Activated gamma-delta T cell treated with Interleukin-2 at 50 U/mL for 16 hours (primary cell): ENCODE results near the gene PRKCH.

Experiments
- DNase-seq: peaks from one replicate; pipeline ENCODE4 v3.0.0-alpha.2; 2020

Gene PRKCH

GRCh38 chr14:61536661-61537562 lies 215.5 kb downstream of the PRKCH start:
- no peak for DNase-seq

DNA sequence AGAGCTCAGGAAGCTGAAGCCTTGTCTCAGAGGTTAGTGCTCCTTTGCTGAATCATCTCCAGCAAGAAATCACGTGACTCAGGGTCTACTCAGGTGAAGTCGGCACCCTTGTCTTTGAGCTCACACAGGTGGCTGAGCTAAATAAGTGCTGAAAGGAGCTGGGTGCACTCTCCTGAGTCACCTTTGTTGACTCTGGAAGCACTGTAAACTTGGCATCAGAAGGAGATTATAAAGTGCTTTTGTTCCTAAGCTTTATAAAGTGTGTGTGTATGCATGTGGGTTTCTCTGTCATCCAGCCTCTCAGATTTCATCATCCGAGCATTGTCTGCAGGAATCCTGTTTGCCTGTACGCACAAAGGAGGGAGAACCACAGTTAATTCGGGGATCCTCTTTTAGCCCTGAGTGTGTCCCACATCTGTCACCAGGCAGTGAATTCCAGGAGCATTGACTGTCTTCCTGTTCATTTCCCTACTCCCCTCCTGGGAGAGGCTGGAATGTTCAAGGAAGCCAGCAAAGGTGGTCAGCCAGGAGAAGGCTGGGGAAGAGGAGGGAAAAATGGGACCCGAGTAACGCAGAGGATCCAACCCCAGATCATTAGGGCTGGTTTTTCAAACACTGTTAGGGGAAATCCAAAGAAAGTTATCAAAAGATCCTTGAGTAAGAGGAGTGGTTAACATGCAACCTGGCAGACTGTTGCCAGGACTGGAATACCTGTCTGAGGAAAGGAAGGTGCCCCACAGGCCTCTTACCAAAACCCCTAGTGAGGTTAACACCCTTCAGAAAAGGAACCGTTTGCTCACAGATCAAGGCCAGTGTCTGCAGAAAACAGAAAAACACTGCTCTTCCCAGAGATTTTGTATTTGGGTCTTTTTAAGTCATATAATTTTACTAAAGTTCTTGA lies 216.4 kb downstream of the PRKCH start:
- DNase-seq = no peak

DNA sequence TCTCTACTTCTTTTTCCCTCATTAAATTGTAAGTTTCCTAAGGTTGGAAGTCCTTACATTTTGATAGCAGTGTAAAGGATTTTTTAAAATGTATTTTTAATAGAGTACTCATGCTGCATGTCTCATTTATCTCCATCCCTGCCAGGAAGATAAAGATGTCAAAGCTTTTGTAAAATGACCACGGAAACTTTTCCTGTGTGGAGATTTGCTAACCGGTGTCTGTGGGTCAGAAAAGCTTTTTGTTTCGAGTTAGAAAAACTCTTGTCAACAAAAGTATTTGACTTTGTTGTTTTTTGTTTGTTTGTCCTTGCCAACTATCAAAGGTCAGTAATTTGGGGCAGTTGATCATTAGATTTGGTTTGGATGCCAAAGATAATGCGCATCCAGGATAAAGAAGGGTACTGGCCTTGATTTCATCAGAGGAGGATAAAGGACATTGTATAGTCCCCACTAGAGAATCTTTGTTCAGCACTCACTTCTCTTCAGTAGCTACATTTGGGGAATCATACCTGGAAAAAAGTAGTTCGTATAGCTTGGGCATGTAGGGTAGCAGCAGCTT lies 217.2 kb downstream of the PRKCH start:
- DNase-seq = no peak

DNA sequence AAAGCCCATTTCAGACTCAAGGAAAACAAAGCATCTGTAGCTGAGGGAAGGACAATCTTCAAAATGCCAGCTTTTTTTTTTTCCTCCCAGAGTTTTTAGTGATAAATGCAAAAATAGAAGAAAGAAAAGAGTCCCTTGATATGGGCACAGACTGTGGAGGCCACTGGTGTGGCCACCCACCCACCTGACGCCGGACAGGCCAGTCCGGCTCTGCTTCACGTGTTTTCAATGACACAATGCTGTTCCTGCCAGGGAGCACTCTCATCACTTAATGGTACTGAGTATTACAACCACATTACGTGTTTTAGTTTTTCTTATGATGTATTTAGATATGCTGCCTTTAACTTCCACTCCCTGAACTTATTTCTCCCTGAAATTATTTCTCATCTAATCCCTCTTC lies 218.3 kb downstream of the PRKCH start:
- DNase-seq = no peak

GRCh38 chr14:61540931-61541330 lies 219.6 kb downstream of the PRKCH start:
- no peak for DNase-seq

DNA sequence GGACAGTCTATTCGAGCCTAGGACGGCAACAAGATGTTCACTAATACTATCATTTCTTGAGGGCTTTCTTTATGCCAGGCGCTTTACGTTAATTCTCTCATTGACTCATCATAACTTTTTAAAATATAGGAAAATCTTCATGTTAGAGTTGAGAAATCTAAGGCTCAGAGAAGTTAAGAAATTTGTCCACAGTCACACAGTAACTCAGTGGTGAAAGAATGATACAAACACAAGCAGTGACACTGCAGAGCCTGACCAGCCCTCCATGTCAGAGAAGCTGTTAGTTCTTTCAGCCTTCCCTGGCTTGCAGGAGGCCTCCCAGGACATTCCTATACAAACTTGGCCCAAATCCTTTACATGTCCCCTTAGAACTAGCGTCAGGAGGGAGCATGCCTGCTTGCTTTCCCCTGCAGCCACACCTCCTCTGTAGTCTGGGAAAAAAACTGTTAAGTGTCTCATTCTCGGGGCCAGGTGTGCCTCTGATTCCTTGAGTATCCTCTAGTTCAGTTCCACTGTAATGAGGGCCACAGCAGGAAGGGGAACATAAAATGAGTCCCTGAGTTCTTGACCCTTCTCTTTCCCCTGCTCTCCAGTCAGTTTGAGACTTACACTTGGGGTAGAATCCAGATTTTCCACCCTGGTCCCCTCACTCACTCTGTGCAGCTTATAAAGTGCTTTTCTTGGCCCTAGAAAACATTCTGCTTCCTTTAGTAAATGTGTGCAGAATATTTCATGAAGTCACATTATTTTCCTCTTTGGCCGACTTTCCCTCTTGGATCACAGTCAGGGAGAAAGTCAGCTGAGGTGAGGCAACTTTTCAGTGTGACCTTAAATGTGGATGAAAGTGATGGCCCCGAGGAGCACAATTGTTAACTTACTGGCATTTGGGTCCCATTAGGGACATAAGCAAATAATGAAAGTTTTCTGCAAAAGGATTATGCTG lies 221.7 kb downstream of the PRKCH start:
- DNase-seq = no peak

DNA sequence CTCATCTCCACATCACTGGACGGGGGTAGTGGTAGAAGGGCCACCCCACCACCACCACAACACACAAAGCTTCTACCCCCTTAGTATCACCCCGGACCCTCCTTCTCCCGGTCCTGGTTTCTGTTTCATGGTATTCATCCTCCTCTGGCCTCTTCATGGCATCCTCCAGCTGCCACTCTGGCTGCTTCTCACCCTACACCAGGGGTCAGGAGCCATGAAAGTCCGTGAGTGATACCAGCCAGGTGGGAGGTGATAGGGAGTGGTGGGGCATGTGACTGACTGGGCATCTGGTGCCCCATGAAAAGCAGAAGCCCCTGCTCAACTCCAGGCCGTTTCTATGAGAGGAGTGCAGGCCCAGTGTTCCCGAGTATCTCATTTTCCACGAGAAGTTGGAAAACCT lies 222.6 kb downstream of the PRKCH start:
- DNase-seq = no peak

GRCh38 chr14:61544448-61545330 lies 223.3 kb downstream of the PRKCH start:
- no peak for DNase-seq

- no peak for DNase-seq
Observed at GRCh38 chr14:61545726-61546455, 224.5 kb downstream of the PRKCH start.

DNA sequence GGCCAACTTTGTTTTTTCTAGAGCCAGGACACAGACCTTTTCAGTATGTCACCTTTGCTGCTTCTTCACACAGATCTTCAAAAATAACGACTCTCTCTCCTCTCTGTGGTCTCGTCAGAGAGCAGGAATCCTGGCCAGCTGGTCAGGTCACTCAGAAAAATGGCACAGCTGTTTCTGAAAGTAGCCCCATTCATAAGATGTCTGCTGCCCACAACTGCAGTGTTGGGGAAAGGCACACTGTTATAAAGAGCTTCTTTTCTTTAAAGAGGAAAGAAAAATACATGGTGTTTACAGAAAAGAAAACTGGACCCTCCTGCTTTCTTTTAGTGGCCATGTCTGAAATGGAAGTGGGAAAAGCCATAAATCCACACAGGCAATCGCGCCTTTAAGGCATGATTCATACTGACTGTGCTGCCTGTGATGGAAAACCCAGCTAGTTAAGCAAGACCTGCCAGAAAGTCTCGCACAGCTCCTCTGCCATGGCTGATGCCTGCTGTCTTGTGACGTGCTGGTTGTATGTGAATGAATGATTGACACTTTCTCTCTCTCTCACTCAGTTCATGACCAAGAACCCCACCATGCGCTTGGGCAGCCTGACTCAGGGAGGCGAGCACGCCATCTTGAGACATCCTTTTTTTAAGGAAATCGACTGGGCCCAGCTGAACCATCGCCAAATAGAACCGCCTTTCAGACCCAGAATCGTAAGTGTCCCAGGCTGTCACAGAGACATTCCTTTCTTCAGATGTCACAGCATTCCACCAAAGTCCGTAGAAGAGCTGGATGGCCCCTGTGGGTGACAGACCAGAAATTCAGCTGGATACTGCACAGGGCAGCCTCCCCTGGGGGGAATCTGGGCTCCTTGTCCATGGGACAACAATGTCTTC lies 226.0 kb downstream of the PRKCH start:
- no peak for DNase-seq

- DNase-seq = no peak
Observed at GRCh38 chr14:61549425-61549824, 228.0 kb downstream of the PRKCH start.

- DNase-seq = no peak
Observed at GRCh38 chr14:61551384-61551783, 230.0 kb downstream of the PRKCH start.

GRCh38 chr14:61552241-61552640 lies 230.9 kb downstream of the PRKCH start:
- DNase-seq = no peak

DNA sequence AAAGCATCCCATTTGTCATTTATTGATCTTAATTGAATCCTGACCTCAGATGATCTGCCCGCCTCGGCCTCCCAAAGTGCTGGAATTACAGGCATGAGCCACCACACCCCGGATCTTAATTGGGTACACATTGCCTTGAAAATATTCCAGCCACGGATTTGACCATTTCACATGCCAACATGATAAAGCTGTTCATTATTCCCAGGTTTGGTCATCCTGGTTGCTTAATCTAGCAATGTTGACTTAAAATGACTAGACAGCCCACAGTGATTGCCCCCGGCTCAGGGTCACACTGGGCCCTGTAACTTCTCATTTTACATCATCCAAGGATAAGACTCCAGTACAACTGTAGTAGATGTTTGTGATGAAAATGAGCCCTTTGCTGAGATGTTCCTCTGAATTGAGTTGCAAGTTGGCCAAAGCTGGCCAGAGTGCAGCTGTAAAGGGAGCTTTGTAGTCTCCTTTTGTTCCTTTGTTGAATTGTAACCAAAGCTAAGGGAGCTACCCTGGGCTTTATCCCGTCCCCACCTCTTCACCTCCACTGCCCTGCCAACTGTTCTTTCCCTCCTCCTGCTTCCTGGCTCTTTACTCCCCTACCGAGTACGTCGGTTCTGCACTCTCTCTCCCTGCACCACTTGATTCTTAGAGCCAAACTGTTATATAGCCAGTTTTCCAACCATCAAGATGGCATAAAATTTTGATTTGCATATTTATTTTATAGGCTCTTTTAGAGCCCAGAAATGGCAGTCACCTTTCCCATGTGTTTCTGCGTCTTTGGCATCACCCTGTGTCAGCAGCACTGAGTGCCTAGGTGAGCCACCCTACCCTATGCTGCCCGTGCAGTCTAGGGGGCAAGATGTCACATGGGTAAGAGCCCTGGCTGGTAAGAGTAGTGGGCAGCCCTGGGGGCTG lies 232.6 kb downstream of the PRKCH start:
- no peak for DNase-seq

DNA sequence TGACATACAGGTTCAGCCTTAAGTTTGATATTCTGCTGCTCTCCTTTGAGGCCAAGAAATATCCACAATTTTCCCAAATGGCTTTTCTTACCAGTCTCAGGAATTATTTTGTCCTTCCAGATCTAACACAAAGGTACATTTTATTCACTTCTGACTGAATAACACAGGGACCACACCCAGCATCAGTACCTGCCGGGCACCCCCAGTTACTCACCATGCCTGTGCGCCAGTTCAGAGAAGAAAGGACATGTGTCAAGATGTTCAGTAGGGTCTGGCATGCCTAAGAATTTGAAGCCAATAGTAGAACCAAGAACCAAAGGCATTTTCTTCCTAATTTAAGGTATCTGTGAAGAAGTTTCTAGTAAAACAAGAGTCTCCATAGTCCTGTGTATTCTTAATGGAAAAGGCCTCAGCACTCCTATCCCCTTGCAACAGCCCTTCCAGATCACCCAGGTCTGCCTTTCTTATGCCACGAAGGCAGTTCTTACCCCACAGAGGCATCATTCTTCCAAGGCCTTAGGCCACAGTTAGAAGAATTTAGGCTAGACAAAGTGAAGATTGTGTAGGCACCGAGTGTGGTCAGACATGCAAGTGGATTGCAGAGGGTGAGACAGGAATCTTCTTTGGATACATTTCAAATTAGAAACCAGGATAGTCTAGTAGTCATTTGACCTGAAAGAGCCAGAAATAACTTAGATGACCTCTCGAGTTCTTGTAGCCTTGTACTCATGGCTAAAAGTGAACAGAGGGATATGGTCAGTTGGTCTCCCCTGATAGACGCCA lies 233.9 kb downstream of the PRKCH start:
- DNase-seq = no peak

DNA sequence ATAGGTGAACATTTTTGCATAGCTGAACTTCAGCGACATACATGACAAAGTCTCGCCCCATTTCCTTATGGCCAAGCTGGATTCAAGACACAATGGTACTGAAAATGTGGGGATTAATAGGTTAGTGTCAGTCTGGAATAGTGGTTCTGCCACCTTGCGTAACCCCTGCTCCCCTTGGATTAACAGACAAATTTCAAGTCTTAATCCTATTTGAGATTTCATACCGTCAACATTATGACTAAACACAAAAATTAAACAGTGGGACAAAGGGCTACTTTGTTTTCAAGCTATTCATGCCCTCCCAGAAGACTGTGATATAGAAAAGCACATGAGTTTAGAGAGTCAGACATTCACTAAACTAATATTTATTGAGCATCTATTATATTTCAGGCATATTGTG lies 235.1 kb downstream of the PRKCH start:
- no peak for DNase-seq

DNA sequence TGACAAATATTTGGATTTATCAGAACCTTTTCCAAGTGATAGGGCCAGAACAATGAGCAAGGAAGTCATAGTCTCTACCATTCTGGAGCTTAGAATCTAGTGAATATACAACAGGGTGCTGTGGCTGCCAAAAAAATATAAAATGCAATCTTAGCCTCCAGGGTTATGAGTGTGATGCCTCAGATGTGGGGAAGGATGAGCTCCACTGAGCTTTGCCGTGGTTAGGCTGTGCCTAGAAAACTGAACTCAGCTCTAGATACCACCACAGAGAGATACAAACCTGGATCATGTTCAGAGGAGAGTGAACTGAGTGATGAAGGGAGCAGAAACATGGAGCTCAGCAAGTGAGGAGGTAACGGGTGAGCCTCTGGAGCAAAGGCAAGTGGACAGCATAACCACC lies 235.9 kb downstream of the PRKCH start:
- no peak for DNase-seq

- no peak for DNase-seq
Observed at GRCh38 chr14:61557854-61558253, 236.5 kb downstream of the PRKCH start.
